ENCODE results near the gene CALHM4. TPM values are rescaled to one million over a fixed set of nuclear protein-coding genes. Genes with fewer than 3 reads are reported as not detected.

Gene CALHM4
- total and polyA plus RNA-seq, 3 donors from 2014 or later: 0.25 to 1.2 TPM; not detected in 1

- Histone ChIP-seq H3K36me3 (ENCODE audit: low read depth, missing control alignments) (no peaks in the 10 kb centered on the region), H3K4me3 (no peak overlapping the region), H3K4me1 (no peaks in the 10 kb centered on the region), H3K27ac (no peak overlapping the region), H3K9me3 (no peaks in the 10 kb centered on the region), H3K27me3 (no peaks in the 10 kb centered on the region)
- WGBS, 2 donors: 82 to 88% methylated on average over 6 of the region's 6 CpGs
- no peak for TF ChIP-seq POLR2A (IDR thresholded peaks at IDR 0.05)
- TF ChIP-seq, protein P1, sequence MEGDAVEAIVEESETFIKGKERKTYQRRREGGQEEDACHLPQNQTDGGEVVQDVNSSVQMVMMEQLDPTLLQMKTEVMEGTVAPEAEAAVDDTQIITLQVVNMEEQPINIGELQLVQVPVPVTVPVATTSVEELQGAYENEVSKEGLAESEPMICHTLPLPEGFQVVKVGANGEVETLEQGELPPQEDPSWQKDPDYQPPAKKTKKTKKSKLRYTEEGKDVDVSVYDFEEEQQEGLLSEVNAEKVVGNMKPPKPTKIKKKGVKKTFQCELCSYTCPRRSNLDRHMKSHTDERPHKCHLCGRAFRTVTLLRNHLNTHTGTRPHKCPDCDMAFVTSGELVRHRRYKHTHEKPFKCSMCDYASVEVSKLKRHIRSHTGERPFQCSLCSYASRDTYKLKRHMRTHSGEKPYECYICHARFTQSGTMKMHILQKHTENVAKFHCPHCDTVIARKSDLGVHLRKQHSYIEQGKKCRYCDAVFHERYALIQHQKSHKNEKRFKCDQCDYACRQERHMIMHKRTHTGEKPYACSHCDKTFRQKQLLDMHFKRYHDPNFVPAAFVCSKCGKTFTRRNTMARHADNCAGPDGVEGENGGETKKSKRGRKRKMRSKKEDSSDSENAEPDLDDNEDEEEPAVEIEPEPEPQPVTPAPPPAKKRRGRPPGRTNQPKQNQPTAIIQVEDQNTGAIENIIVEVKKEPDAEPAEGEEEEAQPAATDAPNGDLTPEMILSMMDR (IDR thresholded peaks at IDR 0.05): no peak
- intact Hi-C loops (cut with DNase I; ENCODE audit: low total_unique reads): no loop called here
- no peak for DNase-seq
These were observed 6.2 kb upstream of the CALHM4 start for GRCh38 chr6:116547358-116547757.

DNA sequence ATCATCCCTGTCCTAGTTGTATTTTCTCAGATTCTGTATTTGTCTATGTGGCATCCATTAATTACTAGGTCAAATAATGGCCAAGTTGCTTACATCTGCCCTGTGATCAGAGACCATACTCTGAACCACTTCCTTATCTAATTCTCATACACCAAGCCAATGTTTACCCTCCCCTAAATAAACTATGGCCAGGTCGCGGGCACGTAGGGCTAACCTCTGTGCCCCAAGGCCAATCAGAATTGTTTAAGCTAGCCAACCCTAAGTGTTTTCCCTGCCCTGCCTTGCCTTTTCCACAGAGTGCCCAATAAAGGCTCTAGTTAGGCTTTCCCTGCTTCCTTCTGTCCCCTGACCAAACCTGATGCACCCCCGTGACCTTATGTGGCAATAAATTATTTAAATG, 2.8 kb upstream of the CALHM4 start:
- intact Hi-C loops (cut with DNase I; ENCODE audit: low total_unique reads): no loop called here
- Histone ChIP-seq H3K36me3 (ENCODE audit: low read depth, missing control alignments) (no peaks in the 10 kb centered on the region), H3K9me3 (no peaks in the 10 kb centered on the region), H3K4me1 (no peaks in the 10 kb centered on the region), H3K27ac (no peak overlapping the region), H3K27me3 (no peaks in the 10 kb centered on the region), H3K4me3 (no peak overlapping the region)
- no peak for TF ChIP-seq POLR2A (IDR thresholded peaks at IDR 0.05)
- WGBS, 2 donors: 51 to 61% methylated on average over 4 of the region's 4 CpGs
- DNase-seq: no peak

- intact Hi-C loops (cut with DNase I; ENCODE audit: low total_unique reads): no loop called here
- Histone ChIP-seq H3K27ac (no peak overlapping the region), H3K27me3 (no peaks in the 10 kb centered on the region), H3K4me1 (no peaks in the 10 kb centered on the region), H3K9me3 (no peaks in the 10 kb centered on the region), H3K4me3 (no peak overlapping the region), H3K36me3 (ENCODE audit: low read depth, missing control alignments) (no peaks in the 10 kb centered on the region)
- TF ChIP-seq, protein P1 (IDR thresholded peaks at IDR 0.05): no peak
- no peak for TF ChIP-seq POLR2A (IDR thresholded peaks at IDR 0.05)
- DNase-seq: no peak
- WGBS, 2 donors: 67 to 90% methylated on average over 1 of the region's 1 CpG
These were observed 2.5 kb downstream of the CALHM4 start for GRCh38 chr6:116556065-116556464.

DNA sequence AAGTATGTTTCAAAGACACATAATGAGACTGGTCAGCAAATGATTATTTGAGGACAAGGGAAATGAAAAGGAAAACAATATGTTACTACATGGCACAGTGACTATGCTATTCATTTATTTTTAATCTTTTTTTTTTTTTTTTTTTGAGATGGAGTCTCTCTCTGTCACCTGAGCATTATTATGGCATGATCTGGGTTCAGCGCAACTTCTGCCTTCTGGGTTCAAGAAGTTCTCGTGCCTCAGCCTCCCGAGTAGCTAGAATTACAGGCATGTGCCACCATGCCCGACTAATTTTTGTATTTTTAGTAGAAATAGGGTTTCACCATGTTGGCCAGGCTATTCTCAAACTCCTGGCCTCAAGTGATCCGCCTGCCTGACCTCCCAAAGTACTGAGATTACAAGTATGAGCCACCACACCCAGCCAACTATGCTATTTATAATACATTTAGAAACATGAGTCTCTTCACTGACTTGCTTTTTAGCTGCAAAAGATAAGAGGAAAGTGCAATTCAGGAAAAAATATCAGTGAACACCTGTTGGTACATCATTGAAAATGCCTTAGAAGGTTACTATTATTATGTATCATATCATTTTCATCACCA, 3.4 kb downstream of the CALHM4 start:
- TF ChIP-seq, protein P1 (IDR thresholded peaks at IDR 0.05): no peak
- no peak for TF ChIP-seq POLR2A (IDR thresholded peaks at IDR 0.05)
- H3K4me3 ChIP-seq: no peak overlapping the region
- H3K4me1 ChIP-seq: no peaks in the 10 kb centered on the region
- no peaks in the 10 kb centered on the region for H3K9me3 ChIP-seq
- no peak for DNase-seq
- no peaks in the 10 kb centered on the region for H3K27me3 ChIP-seq
- H3K27ac ChIP-seq: no peak overlapping the region
- 92% methylated on average over 5 of the region's 5 CpGs for WGBS, 2 donors
- H3K36me3 ChIP-seq (ENCODE audit: low read depth, missing control alignments): no peaks in the 10 kb centered on the region
- intact Hi-C loops (cut with DNase I; ENCODE audit: low total_unique reads): no loop called here

DNA sequence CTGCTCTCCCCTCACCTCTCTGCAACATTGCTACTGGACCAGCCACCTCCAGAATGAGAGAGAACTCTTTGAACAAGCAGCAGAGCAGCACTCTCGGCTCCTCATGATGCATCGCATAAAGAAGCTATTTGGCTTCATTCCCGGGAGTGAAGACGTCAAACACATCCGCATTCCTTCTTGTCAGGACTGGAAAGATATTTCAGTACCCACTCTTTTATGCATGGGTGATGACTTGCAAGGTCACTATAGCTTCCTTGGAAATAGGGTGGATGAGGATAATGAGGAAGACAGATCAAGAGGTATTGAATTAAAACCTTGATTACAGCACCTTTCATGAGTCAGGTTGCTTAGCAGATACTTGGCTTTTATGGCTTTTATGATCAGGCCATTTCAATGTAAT, 4.3 kb downstream of the CALHM4 start:
- intact Hi-C loops (cut with DNase I; ENCODE audit: low total_unique reads): no loop called here
- DNase-seq: peak; percentile 66
- no peaks in the 10 kb centered on the region for H3K27me3 ChIP-seq
- peaks cover 1% of the 10 kb centered on the region for H3K4me1 ChIP-seq
- H3K9me3 ChIP-seq: no peaks in the 10 kb centered on the region
- H3K36me3 ChIP-seq (ENCODE audit: low read depth, missing control alignments): no peaks in the 10 kb centered on the region
- no peak for TF ChIP-seq POLR2A (IDR thresholded peaks at IDR 0.05)
- TF ChIP-seq, protein P1 (IDR thresholded peaks at IDR 0.05): no peak
- 30 to 42% methylated on average over 5 of the region's 5 CpGs for WGBS, 2 donors
- H3K27ac ChIP-seq: no peak overlapping the region
- H3K4me3 ChIP-seq: no peak overlapping the region
